Fibroblast of lung (primary cell): ENCODE data around the gene CCDC12. TPM values are rescaled to one million over a fixed set of nuclear protein-coding genes. Genes with fewer than 3 reads are reported as not detected.

ENCODE experiments used
- DNase-seq, 2 donors: peaks; one replicate each; pipeline versions ENCODE4 v3.0.0 to v3.0.0-alpha.2; 2010; ENCODE audit warnings: low read depth in 2 of 2
- H2AFZ ChIP-seq: 2 replicates; pipeline ENCODE4 v1.5.1; 2012; ENCODE audit warnings: low read length, control low read depth, inconsistent platforms
- H3K27ac ChIP-seq: 2 replicates; pipeline ENCODE4 v1.5.1; 2011; ENCODE audit warnings: low read length, control low read depth; ENCODE audit not compliant: insufficient read depth
- H3K27me3 ChIP-seq: 2 replicates; pipeline ENCODE4 v1.5.1; 2011; ENCODE audit warnings: mild to moderate bottlenecking, low read length; ENCODE audit not compliant: control insufficient read depth, insufficient read depth
- H3K36me3 ChIP-seq: 2 replicates; pipeline ENCODE4 v1.5.1; 2011; ENCODE audit warnings: low read length; ENCODE audit not compliant: control insufficient read depth, insufficient read depth
- H3K4me1 ChIP-seq: 2 replicates; pipeline ENCODE4 v1.5.1; 2011; ENCODE audit warnings: low read length; ENCODE audit not compliant: control insufficient read depth, insufficient read depth; ENCODE audit errors: extremely low read depth
- H3K4me2 ChIP-seq: 2 replicates; pipeline ENCODE4 v1.5.1; 2011; ENCODE audit warnings: low read length, control low read depth; ENCODE audit not compliant: insufficient read depth; ENCODE audit errors: extremely low read depth
- H3K4me3 ChIP-seq, 4 experiments: fragments of 200-600 bp in 1 of 4; sonication (generic) in 1 of 4; replicated peaks in 1 of 4; 2 replicates each; pipeline ENCODE4 v1.5.1; 2011 to 2016; ENCODE audit warnings: low read length in 4 of 4, low read depth in 3 of 4, mild to moderate bottlenecking in 3 of 4, control low read depth in 2 of 4, inconsistent platforms in 1 of 4, mixed read lengths in 1 of 4; ENCODE audit not compliant: insufficient read depth in 1 of 4; ENCODE audit errors: control extremely low read depth in 1 of 4
- H3K79me2 ChIP-seq: 2 replicates; pipeline ENCODE4 v1.5.1; 2012; ENCODE audit warnings: mild to moderate bottlenecking, low read length, inconsistent platforms; ENCODE audit not compliant: control insufficient read depth, insufficient read depth
- H3K9ac ChIP-seq: 2 replicates; pipeline ENCODE4 v1.5.1; 2011; ENCODE audit warnings: mild to moderate bottlenecking, low read length, control low read depth; ENCODE audit not compliant: insufficient read depth
- H3K9me3 ChIP-seq: 2 replicates; pipeline ENCODE4 v1.5.1; 2012; ENCODE audit warnings: low read depth, low read length; ENCODE audit not compliant: control insufficient read depth, insufficient read depth
- H4K20me1 ChIP-seq: 2 replicates; pipeline ENCODE4 v1.5.1; 2011; ENCODE audit warnings: low read length; ENCODE audit not compliant: control insufficient read depth, insufficient read depth; ENCODE audit errors: extremely low read depth
- CTCF ChIP-seq, 2 donors: IDR thresholded peaks in 1 of 2; conservative IDR thresholded peaks in 1 of 2; 1 replicate in 1 of 2; 2 replicates in 1 of 2; pipeline ENCODE4 v1.5.1; 2011 to 2012; ENCODE audit warnings: low read length in 2 of 2, control low read depth in 1 of 2, inconsistent platforms in 1 of 2, low read depth in 1 of 2, mild to moderate bottlenecking in 1 of 2
- EZH2 ChIP-seq: IDR thresholded peaks from 2 replicates; pipeline ENCODE4 v1.5.1; 2012; ENCODE audit warnings: low read length, control low read depth, mild to moderate bottlenecking; ENCODE audit errors: missing control alignments
- polyA plus RNA-seq, 2 donors: library from polyadenylated mRNA; depleted of rRNA in 1 of 2; stranded (reverse) in 1 of 2; unstranded in 1 of 2; fragments of >200 nt; gene quantifications; 2 replicates each; pipeline ENCODE4 v1.2.1, GENCODE V29; 2011 to 2012; ENCODE audit warnings: missing spikeins in 1 of 2
- total RNA-seq: library from RNA; depleted of rRNA; stranded (reverse); fragments of >200 nt; gene quantifications from 2 replicates; pipeline ENCODE4 v1.2.1, GENCODE V29; 2014

The CCDC12 gene
- total and polyA plus RNA-seq, 2 donors (not counting 1 experiment from before 2014, with no cell fraction given), result 28.0 to 29.2 TPM

GRCh38 chr3:46916278-46916677 lies 60.3 kb downstream of the CCDC12 start:
- Histone ChIP-seq H3K4me1 (peaks cover 7% of the 10 kb centered on the region), H3K27ac (no peak overlapping the region), H3K79me2 (no peaks in the 10 kb centered on the region), H3K9ac (no peak overlapping the region), H3K9me3 (peaks cover 1% of the 10 kb centered on the region), H3K27me3 (no peaks in the 10 kb centered on the region), H3K36me3 (peaks cover 12% of the 10 kb centered on the region), H3K4me3 (no peak overlapping the region), H4K20me1 (no peaks in the 10 kb centered on the region), H3K4me2 (no peak overlapping the region), H2AFZ (no peak overlapping the region)
- TF ChIP-seq CTCF (conservative IDR thresholded peaks at IDR 0.05 in 1 of 2, IDR thresholded peaks at IDR 0.05 in 1 of 2; ENCODE audit: low read depth in 1 of 2, low read length in 2 of 2) (no peak), EZH2 (no peak)
- no peak for DNase-seq

DNA sequence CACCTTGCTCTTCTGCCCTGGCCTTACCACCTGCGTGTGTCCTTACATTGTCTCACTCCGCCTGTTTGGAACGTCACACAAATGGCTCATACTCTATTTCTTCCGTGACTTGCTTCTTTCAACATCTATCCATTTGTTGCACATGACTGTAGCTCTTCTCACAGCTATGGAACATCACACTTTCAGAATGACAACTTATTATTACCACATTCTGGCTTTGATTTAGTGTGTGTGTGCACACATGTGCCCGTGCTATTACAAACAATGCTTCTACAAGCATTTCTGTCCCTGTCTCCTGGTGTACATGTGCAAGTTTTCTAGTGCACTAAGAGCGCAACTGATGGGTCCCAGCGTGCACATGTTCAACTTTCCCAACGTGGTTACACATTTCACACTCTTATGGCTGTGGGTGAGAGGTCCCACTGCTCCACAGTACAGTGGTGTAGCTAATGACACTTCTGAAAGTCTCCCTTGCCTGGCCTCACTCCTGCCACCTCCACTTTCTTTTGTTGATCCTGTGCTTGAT lies 61.2 kb downstream of the CCDC12 start:
- Histone ChIP-seq H3K36me3 (peaks cover 3% of the 10 kb centered on the region), H3K27ac (no peak overlapping the region), H2AFZ (no peak overlapping the region), H3K9ac (no peak overlapping the region), H3K9me3 (peaks cover 1% of the 10 kb centered on the region), H3K4me3 (no peak overlapping the region), H4K20me1 (no peaks in the 10 kb centered on the region), H3K79me2 (no peaks in the 10 kb centered on the region), H3K27me3 (no peaks in the 10 kb centered on the region), H3K4me2 (no peak overlapping the region), H3K4me1 (peaks cover 7% of the 10 kb centered on the region)
- no peak for TF ChIP-seq CTCF (conservative IDR thresholded peaks at IDR 0.05 in 1 of 2, IDR thresholded peaks at IDR 0.05 in 1 of 2; ENCODE audit: low read depth in 1 of 2, low read length in 2 of 2)
- TF ChIP-seq EZH2, result no peak
- DNase-seq, result peak in 1 of 2 donors; percentile 26

DNA sequence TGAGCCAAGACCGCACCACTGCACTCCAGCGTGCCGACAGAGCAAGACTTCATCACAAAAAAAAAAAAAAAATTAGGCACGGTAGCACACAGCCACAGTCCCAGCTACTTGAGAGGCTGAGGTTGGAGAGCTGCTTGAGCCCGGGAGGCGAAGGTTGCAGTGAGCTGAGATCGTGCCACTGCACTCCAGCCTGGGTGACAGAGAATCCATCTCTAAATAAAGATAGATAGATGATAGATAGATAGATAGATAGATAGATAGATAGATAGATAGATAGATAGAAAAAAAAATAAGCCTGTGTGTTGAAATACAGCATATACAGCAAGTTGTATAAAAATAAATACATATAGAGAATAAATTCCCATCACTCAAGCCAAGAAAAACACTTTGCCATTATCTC lies 61.7 kb downstream of the CCDC12 start:
- no peak overlapping the region for H2AFZ ChIP-seq
- no peak overlapping the region for H3K4me3 ChIP-seq
- TF ChIP-seq CTCF (conservative IDR thresholded peaks at IDR 0.05 in 1 of 2, IDR thresholded peaks at IDR 0.05 in 1 of 2; ENCODE audit: low read depth in 1 of 2, low read length in 2 of 2), result no peak
- TF ChIP-seq EZH2, result no peak
- no peak overlapping the region for H3K27ac ChIP-seq
- no peaks in the 10 kb centered on the region for H4K20me1 ChIP-seq
- H3K4me2 ChIP-seq, result no peak overlapping the region
- H3K4me1 ChIP-seq, result peaks cover 7% of the 10 kb centered on the region
- no peak for DNase-seq
- no peaks in the 10 kb centered on the region for H3K27me3 ChIP-seq
- no peaks in the 10 kb centered on the region for H3K79me2 ChIP-seq
- H3K36me3 ChIP-seq, result peaks cover 2% of the 10 kb centered on the region
- peaks cover 1% of the 10 kb centered on the region for H3K9me3 ChIP-seq
- no peak overlapping the region for H3K9ac ChIP-seq
